Measurements from ENCODE around the gene XPC.

The XPC gene

DNA sequence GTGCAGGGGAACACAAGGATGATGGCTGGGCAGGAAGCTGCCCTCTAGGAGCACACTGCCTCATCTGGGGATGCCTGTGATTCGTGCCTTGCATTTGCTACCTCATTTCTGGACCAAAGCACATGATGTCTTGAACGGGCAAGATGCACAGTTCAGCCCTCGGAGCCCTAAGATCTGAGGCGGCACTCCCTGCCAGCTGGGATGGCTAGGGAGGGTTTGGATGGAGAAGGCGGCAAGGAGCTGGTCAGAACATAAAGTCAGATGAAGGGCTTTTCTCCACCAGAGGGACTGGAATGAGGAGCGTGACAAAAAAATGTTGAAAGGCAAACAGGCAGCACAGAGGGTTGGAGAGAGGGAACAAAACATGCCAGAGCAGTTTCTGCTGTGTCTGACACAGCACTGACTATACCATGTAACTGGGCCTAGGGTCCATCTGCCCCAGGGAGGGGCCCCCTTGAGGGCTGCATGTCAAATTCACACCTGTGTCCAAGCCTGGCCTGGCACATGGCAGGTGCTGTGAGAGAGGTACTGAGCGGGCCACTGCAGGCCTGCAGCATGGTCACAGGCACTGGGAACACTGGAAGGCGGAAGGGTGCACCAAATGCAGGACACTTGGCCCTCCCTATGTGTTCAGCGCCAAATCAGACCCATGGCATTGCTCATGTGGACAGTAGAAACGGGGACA, 31.9 kb downstream of the XPC start:
- DNase-seq: no peak

DNA sequence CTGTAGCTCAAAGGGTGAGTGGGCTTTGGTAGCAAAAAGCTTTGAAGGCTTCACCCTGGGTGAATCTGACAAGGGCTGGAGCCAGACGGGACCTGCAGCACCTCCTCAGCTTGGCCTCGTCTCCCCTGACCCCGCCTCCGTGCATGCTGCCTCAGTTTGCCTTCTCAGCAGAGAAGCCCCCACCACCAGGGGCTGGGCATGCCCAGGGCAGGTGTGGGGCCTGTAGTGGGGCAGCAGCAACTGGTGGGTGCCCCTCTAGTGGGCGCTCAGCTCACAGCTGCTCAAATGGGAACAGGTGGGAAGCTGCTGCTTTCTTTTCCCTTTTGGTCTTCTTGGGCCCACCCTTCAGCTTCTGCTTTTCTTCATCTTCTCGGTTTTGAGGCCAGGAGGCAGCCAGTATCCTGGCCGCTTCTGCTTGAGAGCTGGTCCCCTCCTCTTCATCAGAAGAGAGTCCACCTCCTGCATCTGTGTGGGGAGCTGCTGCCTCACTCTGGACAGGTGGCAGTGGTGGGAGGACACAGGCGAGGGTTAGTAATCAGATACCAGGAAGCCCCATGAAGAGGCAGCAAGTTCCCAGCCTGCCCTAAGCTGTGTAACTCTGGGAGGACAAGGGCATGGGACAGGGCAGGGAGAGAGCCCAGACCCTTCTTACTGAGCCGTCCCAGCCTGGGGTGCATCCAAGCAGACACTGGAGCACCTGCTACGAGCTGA, 32.6 kb downstream of the XPC start:
- DNase-seq: no peak

DNA sequence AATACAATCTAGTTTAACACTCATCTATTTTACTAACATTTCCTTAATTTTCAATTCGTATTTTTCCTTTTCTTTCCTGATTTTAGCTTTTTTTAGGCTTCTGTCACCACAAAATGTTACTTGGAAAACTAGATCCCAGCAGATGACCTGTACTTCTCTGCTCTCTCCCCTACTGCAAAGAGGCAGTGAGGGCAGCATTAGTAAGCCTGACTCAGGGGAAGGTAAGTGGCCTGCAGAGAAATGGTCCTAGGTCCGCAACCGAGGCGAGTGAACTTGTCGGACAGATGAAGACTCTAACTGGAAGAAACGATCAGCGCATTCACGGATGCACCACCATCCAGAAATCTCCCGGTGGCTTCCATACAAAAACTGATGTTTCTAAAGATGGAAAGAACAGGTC, 33.2 kb downstream of the XPC start:
- no peak for DNase-seq

DNA sequence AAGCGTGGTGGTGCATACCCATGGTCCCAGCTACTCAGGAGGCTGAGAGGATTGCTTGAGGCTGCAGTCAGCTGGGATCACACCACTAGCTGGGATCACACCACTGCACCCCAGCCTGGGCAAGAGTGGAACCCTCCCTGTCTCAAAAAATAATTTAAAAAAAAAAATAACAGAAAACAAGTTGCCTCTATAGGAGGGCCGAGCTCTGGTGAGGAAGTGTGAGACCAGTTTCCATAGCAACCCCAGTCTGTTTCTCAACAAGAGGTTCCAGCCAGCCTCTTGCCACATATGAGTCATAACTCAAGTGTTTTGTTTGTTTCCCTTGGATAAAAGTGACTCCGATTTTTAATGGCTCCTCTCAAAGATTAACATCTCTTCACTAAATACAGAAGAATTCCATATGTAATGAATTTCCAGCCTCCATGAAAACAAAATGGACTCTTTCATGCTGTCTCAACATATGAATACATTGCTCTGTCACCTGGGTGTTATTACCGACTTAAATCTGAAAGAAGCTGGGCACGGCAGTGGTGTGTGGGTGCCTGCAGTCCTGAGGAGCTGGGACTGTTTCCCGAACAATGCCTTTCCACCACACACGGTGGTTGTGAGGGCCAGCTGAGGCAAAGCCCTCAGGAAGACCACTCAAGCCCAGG, 33.9 kb downstream of the XPC start:
- peak; percentile 46 to 90 (median 75) for DNase-seq

DNA sequence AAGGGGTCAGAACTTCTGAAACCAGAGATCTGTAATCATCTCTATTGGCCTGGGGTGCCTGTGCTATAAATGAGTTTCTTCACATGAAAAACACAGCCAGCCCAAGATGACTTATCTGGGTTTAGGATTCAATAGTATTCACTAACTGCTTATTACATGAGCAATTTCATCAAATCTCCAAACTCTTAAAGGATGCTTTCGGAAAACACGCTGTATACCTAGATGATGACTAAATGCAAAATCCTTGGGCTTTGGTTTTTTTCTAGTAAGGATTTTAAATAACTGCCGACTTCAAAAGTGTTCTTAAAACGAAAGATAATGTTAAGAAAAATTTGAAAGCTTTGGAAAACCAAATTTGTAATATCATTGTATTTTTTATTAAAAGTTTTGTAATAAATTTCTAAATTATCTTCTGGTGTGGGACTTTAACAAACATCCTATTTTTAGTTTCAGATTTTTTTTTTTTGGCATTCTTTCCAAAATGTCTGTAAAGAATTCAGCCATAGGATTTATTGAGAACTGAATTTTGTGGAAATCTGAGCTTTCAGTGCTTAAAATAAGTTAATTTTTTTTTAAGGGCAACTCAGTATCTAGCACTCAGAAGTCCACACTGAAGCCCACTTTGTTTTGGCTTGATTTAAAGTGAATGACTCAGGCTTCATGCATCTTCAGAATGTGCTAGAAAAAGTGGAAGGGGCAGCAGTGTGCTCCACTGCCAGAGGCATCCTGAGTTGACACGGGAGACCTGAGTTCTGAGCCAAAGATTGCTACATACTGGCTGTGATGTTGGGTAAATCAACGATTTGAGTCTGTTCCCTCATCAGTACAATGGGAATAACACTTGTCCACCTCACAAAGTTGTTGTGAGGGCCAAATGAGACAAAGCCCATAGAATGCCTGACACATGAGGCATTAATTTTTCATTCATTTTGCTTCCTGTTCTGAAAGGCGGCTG, 34.9 kb downstream of the XPC start:
- DNase-seq: no peak

DNA sequence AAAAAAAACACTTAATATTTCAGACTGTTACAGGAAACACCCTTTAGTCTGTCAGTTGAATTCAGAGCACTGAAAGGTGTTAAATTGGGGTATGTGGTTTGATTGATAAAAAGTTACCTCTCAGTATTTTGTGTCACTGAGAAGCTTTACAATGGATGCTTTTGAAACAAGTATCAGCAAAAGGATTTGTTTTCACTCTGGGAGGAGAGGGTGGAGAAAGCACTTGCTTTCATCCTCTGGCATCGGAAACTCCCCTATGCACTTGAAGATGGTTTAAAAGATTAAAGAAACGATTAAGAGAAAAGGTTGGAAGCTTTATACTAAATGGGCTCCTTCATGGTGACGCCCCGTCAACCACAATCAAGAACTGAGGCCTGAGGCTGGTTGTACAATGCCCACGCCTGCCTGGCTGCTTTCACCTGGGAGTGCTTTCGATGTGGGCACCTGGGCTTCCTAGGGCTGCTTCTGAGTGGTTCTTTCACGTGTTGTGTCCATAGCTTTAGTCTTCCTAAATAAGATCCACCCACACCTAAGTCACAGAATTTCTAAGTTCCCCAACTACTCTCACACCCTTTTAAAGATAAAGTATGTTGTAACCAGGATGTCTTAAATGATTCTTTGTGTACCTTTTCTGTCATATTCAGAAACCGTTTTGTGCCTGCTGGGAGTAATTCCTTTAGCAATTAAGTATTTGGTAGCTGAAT, 35.7 kb downstream of the XPC start:
- DNase-seq: peak; percentile 43 to 71 (median 60)

DNA sequence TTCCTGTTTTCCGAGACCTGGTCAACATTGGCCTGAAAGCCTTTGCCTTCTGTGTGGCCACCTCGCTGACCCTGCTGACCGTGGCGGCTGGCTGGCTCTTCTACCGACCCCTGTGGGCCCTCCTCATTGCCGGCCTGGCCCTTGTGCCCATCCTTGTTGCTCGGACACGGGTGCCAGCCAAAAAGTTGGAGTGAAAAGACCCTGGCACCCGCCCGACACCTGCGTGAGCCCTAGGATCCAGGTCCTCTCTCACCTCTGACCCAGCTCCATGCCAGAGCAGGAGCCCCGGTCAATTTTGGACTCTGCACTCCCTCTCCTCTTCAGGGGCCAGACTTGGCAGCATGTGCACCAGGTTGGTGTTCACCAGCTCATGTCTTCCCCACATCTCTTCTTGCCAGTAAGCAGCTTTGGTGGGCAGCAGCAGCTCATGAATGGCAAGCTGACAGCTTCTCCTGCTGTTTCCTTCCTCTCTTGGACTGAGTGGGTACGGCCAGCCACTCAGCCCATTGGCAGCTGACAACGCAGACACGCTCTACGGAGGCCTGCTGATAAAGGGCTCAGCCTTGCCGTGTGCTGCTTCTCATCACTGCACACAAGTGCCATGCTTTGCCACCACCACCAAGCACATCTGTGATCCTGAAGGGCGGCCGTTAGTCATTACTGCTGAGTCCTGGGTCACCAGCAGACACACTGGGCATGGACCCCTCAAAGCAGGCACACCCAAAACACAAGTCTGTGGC, 36.6 kb downstream of the XPC start:
- DNase-seq: no peak

DNA sequence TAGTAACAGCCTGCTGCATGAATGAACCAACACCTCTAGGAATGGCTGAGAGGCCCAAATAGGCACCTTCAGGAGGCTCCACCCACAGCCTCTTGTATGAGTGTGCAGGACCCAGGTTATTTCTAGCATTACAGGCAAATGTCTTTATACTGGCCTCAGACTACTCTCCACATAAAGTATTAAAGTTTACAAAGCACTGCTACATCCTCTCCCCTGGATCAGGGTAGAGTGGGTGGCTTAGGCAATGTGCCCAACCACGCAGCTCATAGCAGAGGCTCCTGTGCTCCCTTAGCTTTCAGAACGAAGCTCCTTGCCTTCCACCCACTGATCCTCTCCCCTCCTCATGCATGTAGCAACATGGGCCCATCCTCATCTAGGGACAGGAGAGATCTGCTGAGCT, 37.3 kb downstream of the XPC start:
- DNase-seq: no peak

DNA sequence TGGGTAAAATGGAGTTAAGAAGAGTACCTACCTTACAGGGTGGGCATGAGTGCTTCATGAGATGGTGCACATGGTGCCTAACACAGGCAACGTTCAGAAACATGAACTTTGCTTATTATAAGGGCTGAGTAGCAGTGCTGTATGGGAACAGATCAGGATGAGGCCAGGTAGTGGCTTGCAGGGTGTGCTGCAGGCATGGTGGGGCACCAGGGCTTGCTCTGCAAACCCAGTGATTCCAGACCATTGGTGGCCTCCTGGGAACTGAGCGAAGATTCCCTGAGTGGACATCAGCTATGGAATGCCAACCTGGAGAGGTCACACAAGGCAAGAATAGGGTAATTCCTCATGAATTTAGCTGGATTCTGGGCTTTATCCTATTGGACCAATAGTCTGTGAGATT, 37.7 kb downstream of the XPC start:
- no peak for DNase-seq

DNA sequence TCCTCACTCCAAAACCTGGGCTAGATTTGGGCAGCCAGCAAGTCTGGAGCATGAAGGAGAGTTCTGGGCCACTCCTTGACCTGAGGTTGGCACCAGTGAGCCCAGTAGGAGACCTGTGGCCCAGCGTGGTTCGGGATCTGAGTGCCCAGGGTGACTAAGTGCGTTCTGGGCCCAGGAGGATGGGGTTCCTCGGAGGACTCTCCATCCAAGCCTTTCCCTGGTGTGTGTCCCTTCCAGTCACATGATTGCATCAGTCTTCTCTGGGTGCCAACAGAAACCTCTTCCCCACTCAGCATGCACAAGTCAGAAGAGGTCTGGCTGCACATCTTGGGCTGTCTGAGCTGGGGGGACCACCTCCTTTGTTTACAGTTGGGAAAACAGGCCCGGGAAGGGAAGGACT, 38.6 kb downstream of the XPC start:
- no peak for DNase-seq

DNA sequence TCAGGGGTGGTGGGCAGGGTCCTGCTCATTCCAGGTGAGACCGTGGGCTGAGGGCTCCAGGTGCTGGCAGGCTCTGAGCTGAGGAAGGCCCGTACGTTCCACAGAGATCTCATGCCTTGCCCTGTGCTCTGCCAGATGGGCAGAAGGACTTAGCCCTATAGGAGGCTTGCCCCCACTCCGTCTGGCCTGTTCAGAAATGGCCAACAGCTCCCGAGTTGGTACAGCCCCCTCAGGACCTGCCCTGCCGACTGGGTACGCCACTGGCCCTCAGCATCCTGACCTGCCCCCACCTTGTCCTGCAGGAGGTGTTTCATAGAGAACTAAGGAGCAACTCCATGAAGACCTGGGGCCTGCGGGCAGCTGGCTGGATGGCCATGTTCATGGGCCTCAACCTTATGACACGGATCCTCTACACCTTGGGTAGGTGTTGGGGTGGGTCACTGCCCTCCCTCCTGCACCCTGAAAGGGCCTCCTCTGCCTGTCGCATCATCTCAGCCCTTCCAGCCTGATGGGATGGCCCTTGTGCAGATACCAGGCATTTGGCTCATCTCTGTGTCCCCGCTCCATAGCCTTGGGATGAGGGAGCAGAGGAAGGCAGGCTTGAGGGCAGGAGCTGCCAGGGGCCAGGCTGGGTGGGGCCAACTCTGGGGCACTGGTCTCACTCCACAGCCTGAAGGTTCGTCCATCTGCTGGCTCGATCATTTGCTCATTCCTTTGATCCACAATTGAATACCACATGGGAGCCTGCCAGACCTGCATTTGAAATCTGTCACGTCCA, 39.3 kb downstream of the XPC start:
- no peak for DNase-seq

DNA sequence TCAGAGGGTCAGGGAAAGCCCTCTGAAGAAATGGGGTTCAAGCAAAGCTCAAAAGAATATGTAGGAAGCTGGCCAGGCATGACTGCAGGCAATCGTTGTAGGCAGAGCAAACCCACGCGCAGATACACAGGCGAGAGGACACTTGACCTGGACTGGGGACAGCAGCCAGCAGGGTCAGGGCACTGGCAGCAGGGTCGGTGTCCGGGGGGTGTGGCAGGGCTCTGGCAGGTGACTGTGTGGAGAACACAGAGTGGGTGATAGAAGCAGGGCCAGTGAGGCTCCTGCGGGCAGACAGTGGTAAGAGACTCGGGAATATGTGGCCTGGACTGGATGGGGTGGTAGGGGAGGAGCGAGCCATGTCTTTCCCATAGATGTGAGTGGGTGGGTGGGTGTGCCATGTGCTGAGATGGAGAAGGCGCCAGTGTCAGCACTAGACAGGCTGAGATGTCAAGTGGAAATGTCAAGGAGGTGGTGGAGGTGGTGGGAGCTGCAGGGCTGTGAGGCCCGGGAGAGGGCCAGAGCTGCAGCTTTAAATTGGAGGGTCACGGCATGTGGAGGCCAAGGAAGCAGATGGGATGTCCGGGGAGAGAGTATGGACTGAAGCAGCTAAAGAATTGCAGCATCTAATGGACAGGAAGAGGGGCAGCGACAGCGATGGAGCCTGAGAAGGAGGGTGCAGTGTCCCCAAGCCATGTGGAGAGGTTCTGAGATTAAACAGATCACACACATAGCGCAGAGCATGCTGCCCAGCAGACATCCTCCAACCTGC, 40.1 kb downstream of the XPC start:
- DNase-seq: no peak

DNA sequence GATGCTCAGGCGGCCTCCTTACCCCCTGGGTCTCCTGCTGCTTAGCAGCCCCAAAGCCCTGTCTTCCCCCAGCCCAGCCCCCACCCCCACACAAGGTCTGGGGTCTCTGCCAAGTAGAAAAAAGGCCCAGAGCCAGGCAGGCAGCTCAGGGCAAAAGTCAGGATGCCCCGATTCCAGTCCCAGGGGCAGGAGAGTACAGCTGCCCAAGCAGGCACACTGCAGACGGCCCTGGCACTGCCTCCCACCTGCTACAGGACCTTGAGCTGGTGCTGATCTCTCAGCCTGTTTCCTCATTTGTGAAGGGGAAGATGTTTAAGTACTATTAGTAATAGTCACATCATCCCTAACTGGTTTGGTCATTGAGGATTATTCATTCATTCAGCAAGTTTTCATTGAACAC, 41.0 kb downstream of the XPC start:
- no peak for DNase-seq

DNA sequence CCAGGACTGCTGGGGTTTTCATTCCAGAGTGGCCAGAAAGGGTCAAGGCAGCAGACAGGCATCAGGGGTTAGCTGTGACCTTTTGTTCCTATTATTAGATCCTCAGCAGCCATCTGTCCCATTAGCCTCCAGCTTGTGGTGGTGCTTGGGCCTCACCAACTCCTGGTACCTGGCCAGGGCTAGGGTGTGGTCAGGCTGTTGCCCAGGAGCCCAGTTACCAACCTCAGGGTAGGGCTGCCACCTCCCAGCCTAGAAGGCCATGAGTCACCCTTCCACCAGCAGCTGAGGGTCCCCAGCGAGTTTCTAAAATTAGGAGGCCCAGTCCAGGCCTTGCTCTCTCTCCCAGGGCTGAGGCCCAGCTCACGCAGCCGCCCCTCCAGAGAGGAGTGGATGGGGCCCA, 41.4 kb downstream of the XPC start:
- DNase-seq: no peak

DNA sequence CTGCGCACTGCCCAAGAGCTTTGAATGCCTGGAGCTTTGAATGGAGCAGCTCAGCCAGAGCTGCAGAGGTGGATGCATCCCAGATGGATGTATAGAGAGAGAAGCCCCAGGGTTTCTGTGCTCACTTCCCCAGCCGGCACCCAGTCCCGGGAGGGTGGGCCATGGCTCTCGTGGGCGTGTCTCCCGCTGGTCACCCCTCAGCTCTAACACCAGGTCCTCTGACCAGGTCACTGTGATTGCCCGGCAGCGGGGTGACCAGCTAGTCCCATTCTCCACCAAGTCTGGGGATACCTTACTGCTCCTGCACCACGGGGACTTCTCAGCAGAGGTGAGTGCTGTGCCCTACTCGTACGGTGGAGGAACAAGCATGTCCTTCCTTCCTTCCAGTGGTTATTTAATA, 42.8 kb downstream of the XPC start:
- DNase-seq: no peak

DNA sequence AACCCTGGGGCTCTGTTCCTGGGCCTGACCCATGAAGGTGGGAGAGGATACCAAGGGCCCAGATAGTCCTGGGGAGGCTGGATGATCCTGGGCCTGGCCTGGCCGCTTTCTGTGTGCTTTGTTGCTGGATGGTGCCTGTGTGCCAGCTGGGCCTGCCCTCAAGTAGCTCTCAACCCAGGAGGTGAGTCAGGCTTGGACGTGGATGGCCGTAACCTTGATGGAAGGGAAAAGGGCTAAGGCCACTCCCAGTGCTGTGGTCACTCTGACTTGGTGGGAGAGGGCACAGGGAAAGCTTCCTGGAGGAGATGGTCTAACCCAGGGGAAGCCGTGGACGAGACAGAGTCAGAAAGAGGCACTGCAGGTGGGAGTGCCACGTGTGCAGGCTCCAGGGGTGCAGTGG, 44.1 kb downstream of the XPC start:
- DNase-seq: no peak

DNA sequence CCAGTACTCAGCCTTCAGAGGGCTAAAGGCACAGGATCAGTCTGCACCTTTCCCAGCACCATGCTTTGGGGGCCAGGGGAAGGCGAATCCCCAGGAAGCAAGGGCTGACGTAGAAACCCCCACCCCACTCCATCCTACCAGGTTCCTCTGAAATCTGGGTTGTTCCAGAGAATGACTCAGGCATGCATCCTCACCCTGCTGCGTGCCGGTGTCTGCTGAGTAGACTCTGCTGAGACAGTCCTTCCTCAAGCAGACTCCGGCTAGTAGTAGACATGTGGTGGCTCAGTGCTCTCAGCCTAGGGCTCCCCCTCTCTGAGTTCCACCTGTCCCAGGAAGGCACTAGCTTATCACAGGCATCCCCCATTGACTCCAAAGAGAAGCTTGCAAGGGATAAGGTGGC, 44.5 kb downstream of the XPC start:
- no peak for DNase-seq

DNA sequence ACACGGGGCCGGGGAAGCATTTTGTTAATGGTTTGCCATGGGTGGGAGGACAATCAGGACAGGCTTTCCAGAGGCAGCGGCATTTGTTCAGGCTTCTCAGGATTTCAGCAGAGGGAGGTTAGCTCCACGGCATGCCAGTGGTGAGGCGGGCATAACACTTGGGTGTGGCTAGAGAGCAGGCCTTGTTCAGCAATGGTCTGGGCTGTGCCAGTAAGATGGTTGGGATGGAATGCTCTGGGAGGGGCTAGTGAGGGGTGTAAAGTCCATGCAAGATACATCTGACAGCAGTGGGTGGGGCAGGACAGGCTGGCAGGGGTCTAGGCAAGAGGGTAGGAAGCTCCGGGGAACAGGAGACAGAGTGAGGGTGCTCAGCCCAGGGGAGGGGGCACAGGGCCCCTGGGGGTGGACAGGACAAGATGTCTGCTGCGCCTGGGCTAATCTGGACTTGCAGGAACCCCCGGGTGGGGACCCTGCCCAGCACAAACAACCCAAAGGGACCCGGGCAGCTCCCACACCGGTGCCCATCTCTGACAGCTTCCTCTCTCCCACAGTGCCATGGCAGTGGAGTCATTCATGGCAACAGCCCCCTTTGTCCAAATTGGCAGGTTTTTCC, 45.1 kb downstream of the XPC start:
- DNase-seq: no peak

DNA sequence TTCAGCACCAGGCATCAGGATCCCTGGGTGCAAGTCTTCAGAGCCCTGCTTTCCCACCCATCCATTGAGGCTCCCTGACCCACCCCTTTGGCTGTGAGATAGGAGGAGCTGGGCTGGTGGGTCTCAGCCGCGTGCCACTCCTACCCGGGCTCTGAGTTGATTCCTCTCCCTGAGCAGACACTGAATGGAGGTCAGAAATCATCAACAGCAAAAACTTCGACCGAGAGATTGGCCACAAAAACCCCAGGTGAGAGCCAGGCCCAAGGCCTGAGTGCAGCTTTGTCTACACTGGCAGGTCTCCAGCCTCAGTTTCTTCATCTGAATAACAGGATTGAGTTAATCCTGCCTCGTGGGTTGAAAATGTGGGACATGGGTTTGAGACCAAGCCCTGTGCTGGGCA, 45.7 kb downstream of the XPC start:
- no peak for DNase-seq

DNA sequence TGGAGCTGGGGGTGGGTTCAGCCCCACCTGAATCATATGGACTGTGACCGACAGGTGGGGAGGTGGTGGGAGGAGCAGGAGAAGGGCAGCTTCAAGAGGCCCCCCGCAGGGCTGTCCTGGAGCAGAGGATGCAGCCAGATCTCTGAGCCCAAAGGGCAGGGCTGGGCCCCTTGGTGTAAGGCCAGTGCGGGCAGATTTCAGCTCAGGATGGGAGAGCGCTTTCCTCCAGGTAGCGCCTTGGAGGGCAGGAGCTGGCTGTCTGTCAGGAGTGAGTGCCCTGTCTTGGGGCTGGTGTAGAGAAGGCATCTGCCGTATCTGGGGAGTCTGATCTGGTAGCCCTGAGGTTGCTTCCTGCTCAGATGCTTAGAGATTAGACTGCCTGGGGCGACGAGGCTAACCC, 46.3 kb downstream of the XPC start:
- DNase-seq: no peak

Measured in T-helper 1 cell (primary cell).